Measurements from ENCODE around the gene PLSCR4. TPM values are rescaled to one million over a fixed set of nuclear protein-coding genes. Genes with fewer than 3 reads are reported as not detected.
"Not testable (repeated sequence)": the region's sequence is repeated elsewhere in the genome, so short reads cannot be mapped to it uniquely, and the experiment has no call there.

Gene PLSCR4
- total and polyA plus RNA-seq, 9 of the 15 experiments (the other 6 are each of a cell fraction or from before 2014, with no cell fraction given), result 0.11 to 0.68 (median 0.21) TPM

GRCh38 chr3:146256851-146257486, 6.1 kb upstream of the PLSCR4 start (continued):
- TF ChIP-seq RREB1 (CRISPR knock-in tag; IDR thresholded peaks at IDR 0.05), result no peak

GRCh38 chr3:146252445-146252844, 1.5 kb upstream of the PLSCR4 start:
- intact Hi-C loops (cut with micrococcal nuclease); H3K36me3 ChIP-seq (ENCODE audit: control insufficient read depth, insufficient read depth, low read length); H3K27ac ChIP-seq (ENCODE audit: extremely low read depth, low read depth, low read length); in situ Hi-C loops (cut with MboI); H3K4me2 ChIP-seq (ENCODE audit: insufficient read depth, low read length); H3K9me3 ChIP-seq (replicated peaks; ENCODE audit: control insufficient read depth, insufficient read depth, low read depth, low read length); ATAC-seq; CTCF ChIA-PET (ENCODE audit: low intra/inter-chr PET ratio); BruUV-seq (replicated peaks); H3K27me3 ChIP-seq (ENCODE audit: control insufficient read depth in 2 of 2, insufficient read depth in 2 of 2, low read length in 2 of 2); H3K79me2 ChIP-seq (ENCODE audit: control insufficient read depth, insufficient read depth, low read length); H3K4me3 ChIP-seq; H4K20me1 ChIP-seq (replicated peaks; ENCODE audit: control insufficient read depth, insufficient read depth, low read length); H3K9me1 ChIP-seq (ENCODE audit: control insufficient read depth, insufficient read depth, low read length); FAIRE-seq; H3K9ac ChIP-seq (ENCODE audit: insufficient read depth in 1 of 2, low read depth in 2 of 2, low read length in 2 of 2); H2AFZ ChIP-seq (ENCODE audit: low read depth, low read length); DNase-seq (ENCODE audit: extremely low read depth in 1 of 4, low spot score in 3 of 4): not testable (repeated sequence)
- POLR2A ChIA-PET, result interaction anchor here (0.8 kb wide), 1 partner anchor 46 kb away, joined by 3 read pairs; no protein-coding TSS in a partner anchor
- peaks cover 0 to 13% of the 10 kb centered on the region in 2 experiments; a peak in 2 of 5 replicates for H3K4me1 ChIP-seq (replicated peaks in 1 of 2; ENCODE audit: control insufficient read depth in 2 of 2, insufficient read depth in 2 of 2, low read length in 2 of 2)
- 8% methylated on average over 10 of the region's 10 CpGs for WGBS (ENCODE audit: insufficient coverage, low coverage, missing lambda C conversion rate)
